GM21825 (cell line): ENCODE measurements around the gene CCL22.

Experiments
- ATAC-seq: cut with Tn5 transposase; IDR thresholded peaks from one replicate; pipeline ENCODE4 v1.9.1; 2021; ENCODE audit warnings: mild to moderate bottlenecking, moderate library complexity; ENCODE audit not compliant: unreplicated experiment

The CCL22 gene

DNA sequence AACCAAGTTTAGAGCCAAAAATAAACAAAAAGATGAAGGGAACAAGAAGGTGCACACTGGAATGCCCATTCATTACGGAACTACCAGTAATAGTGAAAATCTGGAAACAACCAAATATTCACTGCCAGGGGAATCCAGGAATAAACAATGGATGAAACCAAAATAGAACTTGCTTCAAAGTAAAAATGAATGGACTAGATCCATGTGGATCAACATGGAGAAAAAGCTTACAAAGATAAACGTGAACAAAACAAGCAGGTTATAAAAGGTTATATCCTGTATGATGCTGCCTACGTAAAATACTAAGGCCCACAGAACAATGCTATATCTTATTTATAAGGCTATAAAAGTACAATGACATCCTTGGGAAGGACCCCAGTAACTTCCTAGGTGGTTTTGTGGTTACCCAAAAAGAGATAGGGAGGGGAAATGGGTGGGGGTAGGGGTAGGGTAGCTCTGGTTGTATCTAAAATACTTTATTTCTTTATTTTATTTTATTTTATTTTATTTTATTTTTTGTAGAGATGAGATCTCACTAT lies 12.8 kb upstream of the CCL22 start:
- ATAC-seq, result no peak

DNA sequence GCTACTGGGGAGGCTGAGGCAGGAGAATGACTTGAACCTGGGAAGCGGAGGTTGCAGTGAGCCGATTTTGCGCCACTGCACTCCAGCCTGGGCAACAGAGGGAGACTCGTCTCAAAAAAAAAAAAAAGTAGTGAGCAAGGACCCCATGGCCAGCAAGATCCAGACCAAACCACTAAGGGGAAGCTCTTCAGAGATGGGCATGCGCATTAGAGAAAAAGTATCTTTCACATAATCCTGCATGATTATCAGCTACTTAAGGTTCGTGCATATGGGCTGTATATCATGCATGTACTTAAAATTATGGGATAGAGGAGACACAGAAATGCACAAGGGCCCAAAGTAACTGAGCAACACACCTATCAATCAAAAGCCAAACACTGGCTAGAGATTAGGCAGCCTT lies 10.7 kb upstream of the CCL22 start:
- ATAC-seq, result no peak

DNA sequence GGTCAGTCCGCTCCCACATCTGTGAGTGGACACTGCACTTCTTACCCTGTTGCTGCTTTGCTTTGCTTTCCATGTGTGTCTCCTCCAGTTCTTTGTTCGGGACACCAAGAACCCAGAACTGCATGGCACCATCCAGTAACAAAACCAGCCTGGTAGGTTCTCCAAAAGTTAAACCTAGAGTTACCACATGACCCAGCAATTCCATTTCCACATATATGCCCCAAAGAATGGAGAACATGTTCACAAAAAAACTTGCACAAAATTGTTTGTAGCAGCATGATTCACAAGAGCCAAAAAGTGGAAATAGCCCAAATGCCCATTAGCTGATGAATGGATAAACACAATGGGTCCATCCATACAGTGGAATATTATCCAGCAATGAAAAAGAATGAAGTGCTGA lies 10.3 kb upstream of the CCL22 start:
- no peak for ATAC-seq

DNA sequence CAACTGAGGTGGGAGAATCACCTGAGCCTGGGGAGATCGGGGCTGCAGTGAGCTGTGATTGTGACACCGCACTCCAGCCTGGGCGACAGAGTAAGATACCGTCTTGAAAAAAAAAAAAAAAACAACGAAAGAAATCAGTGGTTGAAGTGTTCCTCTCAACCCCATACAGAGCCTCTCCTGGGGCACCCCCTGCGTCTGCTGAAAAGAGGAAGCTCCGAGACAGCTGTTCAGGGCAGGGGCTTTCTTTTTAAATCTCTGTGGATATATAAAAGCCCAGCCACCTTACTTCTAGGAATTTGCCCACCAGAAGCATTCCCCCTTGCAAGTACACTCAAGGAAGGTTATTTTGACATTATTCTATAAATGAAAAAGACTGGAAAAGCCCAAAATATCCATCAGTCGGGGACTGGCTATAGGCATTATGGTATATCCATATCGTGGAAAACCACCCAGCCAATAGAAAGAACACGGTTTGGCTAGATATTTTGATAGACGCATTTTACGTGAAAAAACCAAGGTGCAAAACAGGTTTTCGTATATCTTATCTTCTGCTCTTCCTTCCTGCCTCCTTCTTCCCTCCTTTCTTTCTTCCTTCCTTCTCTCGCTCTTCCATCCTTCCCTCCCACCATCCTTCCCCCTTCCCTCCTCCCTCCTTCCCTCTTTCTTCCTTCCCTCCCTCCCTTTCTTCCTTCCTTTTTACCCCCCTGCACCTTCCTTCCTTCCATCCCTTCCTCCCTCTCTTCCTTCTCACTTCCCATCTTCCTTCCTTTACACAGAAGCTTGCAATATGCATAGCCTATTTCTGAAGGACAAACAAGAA lies 9.2 kb upstream of the CCL22 start:
- peak; percentile 77 for ATAC-seq

DNA sequence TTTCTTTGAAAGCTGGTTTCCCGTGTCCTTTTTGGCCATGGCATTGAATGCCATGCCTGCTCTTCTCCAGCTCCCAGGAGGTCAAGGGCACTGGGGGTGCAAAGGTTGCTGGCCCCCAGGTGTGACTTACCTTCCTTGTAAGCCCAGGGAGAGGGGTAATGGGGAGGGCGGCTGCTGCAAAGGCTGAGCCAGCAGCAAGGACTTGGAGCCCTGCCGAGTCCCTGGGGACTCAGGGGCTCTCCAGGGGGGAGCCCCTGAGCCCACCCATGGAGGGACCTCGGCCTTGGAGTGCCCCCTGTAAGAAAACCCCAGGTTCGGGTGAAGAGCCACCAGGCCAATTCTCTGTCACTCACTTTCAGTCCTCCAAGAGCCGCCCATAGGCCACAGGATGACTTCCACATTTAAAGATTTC lies 5.9 kb upstream of the CCL22 start:
- no peak for ATAC-seq

DNA sequence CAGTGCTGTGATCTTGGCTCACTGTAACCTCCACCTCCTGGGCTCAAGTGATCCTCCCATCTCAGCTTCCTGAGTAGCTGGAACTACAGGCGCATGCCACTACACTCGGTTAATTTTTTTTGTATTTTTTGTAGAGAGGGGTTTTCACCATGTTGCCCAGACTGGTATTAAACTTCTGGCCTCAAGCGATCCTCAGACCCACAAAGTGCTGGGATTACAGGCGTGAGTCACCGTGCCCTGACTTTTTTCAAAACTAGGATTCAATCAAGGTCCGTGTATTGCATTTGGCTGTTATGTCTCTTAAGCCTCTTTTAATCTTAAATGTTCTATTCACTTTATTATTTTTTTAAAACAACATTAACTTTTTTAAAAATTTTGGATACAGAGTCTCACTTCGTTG lies 4.3 kb upstream of the CCL22 start:
- ATAC-seq, result no peak

DNA sequence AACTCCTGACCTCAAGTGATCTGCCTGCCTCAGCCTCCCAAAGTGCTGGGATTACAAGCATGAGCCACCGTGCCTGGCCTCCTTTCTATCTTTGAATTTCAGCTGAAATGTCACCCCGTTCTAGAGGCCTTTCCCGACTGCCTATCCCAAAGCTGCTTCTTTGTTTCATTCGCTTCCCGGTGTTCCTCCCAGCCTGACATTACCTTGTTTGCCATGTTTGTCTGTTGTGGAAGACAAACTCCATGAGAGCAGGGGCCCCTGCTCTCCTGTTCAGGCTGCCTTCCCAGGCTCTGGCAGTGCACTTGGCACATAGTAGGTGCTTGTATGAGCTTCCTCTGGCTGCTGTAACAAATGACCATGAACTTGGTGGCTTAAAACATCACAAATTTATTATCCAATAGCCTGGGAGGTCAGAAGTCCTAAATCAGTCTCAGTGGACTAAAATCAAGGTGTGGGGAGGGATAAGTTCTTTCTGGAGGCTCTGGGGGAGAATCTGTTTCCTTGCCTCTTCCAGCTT lies 2.6 kb upstream of the CCL22 start:
- no peak for ATAC-seq

DNA sequence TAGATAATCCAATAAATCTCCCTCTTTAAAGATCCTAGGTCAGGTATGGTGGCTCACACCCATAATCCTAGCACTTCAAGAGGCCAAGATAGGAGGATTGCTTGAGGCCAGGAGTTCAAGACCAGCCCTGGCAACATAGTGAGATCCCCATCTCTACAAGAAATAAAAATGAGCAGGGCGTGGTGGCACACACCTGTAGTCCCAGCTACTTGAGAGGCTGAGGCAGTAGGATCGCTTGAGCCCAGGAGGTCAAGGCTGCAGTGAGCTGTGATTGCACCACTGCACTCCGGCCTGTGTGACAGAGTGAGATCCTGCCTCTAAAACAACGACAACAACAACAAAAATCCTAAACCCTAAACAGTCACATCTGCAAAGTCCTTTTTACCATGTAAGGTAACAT lies 2.0 kb upstream of the CCL22 start:
- ATAC-seq, result no peak

DNA sequence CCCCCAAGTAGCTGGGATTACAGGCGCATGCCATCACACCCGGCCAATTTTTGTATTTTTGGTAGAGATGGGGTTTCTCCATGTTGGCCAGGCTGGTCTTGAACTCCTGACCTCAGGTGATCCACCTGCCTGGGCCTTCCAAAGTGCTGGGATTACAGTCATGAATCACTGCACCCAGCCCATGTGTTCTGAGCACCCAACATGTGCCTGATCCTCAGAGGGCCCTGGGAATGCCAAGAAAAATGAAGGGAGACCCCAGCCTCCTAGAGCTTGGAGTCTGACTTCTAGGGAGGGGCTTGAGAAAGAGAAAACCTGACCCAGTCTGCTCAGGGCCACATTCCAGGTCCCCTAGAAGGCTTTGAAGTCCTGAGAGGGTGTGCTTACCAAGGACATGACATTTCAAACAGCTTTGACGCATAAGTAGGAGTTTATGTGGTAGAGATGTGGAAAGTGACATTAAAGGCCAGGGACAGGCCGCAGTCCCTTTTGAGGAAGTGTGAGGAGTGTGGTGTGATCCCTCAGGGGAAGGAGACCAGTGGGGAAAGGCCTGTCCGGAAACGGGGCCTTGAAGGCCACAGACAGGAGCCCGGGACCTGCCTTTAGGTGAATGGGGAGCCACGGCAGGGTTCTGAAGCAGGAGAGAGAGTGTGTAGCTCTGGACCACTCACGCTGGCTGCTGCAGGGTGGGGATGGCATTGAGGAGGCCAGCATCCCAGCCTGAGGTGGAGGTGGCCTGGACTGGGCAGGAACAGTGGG lies 1.1 kb upstream of the CCL22 start:
- ATAC-seq, result peak; percentile 38

DNA sequence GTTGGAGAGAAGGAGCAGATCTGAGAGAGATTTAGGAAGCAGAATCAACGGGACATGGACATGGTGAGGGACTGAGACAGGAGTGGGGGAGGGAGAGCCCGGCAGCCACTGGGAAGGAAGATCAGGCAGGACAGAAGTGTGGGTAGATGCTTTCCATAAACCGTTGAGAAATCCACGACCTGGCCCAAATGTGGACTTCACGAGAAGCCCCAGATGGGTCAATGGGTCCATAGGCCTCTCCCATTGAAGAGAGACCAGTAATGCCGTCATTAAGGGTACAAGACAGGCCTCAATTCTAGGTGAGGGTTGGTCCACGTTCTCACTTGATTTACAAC lies 530 bp upstream of the CCL22 start:
- ATAC-seq, result peak; percentile 5

DNA sequence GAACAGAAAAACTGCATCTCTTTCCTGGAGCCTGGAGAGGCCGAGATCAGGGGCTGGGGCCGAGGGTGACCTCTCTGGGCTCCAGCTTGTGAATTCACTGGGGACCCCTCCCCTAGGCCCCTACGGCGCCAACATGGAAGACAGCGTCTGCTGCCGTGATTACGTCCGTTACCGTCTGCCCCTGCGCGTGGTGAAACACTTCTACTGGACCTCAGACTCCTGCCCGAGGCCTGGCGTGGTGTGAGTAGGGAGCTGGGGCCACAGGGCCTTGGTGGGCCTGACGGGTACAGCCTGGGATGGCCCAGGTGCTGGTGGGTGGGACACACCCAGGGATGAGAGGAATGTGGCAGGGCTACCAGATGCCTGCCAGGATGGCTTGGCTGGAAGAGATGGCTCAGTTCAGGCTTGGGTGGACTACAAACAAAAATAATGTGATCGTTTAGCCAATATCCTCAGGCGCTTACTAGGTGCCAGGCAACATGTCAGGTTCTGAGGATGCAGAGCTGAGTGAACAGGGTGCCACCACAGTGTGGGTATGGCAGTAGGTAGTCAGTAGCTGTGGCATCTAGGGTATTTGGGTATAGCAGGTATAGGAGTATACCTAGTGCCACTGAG lies 1.8 kb downstream of the CCL22 start:
- ATAC-seq, result no peak

DNA sequence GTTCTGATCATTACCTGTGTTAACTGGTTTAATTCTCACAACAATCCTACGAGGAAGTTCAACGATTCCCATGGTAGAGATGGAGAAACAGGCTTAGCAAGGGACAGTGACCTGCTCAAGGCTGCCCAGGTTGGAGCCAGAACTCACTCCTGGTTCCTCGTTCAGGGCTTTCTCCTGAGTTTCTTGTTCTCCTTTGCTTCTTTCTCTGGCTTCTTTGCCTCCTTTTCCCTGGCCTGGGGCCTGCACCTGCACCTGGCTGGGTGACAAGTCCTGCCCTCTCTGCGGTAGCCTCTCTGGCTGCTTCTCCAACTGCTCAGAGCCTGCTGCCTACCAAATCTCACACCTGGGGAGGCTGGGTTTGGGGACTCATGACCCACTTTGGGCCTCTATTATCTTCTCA lies 2.8 kb downstream of the CCL22 start:
- no peak for ATAC-seq

DNA sequence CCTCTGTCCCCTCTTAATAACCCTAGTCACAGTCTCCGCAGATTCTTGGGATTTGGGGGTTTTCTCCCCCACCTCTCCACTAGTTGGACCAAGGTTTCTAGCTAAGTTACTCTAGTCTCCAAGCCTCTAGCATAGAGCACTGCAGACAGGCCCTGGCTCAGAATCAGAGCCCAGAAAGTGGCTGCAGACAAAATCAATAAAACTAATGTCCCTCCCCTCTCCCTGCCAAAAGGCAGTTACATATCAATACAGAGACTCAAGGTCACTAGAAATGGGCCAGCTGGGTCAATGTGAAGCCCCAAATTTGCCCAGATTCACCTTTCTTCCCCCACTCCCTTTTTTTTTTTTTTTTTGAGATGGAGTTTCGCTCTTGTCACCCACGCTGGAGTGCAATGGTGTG lies 5.6 kb downstream of the CCL22 start:
- ATAC-seq, result no peak

DNA sequence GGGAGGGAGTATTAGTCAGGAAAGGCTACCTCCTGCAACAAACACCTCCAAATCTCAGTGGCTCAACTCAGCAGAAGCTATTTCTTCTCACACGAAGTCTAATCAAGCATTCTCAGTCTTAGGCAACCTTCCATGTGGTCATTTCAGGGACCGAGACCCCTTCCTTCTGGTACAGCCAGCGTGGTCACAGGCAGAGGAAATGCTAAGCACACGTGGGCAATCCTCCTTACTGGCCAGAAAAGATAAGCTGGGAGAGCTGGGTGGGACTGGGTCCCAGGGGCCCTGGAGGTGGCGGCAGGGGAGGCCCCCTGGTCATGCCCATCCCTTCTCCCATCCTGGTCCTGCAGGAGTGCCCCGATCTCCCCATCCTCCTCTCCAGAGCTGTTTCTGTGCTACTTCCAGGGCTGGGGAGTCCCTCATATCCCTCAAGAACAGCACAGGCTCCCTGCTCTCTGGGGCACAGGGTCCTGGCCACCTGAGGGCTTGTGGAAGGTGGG lies 8.0 kb downstream of the CCL22 start:
- no peak for ATAC-seq

DNA sequence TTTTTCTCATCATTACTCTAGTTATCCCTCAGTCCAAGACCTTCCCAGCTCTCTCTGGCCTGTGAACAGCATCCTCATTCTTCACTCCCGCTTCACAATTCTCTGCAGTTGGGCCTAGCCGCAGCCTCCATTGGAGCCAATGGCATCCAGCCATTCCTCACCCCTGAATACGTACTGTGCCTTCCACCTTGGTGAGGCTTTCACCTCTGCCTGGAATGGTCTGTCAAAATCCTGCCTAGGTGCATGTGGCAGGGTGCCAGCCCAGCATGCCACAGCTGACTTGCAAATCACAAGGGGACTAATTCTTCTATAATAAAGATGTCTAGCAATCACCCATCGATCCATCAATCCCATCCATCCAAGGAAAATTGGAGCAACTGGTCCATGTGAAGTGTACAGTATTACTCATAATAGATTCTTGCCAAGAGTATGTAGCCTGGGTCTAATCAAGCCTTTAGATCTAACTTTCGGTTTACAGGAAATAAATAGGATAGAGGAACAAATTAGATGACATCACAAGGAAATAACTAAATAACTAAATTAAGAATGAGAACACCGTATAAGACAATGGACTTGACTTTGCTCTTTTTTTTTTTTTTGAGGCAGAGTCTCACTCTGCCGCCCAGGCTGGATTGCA lies 8.7 kb downstream of the CCL22 start:
- no peak for ATAC-seq

DNA sequence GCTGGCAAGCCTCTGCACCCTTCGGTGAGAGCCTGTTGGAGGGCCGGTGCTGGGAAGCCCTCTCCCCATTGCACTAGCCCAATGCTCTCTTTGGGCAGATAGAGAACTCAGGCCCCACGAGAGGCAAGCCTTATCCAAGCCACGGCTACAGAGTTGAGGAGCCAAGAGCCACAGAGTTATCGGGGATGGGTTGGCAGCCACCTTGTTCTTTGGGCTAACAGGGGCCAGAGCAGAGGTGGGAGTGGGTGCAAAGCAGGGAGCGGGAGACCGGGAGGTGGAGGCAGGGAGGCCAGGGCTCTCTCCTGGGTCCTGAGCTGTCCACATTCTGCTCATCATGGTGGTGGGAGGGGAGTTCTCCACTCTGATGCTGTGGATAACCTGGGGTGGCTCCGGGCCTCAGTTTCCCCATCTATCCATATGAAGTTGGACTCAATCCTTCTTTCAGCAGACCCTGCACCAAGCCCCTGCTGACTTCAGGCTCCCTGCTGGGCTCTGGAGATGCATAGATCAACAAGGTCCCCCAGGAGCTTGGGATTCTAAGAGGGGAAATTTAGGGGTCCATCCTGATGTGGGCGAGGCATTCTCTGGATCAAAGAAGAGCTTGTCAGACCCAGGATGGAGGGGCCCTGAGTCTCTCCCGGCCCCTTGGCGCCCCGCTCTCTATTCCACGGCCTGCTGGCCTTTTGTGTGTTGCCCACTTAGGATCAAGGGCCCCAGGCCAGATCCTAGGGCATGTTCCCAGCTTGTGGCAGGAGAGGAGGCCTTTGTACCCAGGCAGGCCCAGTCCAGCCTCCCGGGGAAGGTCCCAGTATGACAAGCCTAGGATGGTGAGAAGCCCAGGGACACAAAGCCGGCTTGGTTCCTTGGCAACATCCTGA lies 13.2 kb downstream of the CCL22 start:
- ATAC-seq, result no peak

DNA sequence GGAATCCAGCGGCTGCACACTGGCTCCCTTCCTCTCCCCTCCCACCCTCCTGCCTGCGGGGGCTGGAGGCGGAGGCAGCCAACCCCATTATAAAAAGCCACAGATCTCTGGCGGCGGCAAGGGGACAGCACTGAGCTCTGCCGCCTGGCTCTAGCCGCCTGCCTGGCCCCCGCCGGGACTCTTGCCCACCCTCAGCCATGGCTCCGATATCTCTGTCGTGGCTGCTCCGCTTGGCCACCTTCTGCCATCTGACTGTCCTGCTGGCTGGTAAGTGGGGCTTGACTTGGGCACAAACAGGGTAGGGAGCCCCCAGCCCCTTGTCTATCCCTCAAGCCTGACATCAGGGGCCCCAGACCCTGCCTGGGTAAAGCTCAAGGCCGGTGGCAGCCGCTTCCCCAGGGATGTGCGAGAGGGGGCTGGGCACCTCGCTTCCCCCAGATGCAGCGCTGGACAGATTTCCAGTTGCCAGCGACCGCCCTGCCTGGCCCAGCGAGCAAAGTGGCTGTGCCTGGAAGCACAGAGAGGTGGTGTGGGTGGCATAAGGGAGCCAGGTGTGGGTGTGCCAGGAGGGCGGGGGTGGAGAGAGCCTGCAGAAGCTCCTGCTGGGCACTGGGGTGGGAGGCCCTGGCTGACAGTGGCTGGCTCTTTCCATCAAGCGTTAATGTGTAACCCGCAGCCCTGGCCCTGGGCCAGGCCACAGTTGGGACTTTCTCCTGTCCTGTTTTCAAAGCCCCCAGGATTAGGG lies 14.0 kb downstream of the CCL22 start, which contains the start of gene CX3CL1:
Gene CX3CL1, plus strand, starts transcription at position 119 of the 745 bp plus-strand sequence. Its CDS starts 79 bp downstream, at position 198.
- ATAC-seq, result no peak

DNA sequence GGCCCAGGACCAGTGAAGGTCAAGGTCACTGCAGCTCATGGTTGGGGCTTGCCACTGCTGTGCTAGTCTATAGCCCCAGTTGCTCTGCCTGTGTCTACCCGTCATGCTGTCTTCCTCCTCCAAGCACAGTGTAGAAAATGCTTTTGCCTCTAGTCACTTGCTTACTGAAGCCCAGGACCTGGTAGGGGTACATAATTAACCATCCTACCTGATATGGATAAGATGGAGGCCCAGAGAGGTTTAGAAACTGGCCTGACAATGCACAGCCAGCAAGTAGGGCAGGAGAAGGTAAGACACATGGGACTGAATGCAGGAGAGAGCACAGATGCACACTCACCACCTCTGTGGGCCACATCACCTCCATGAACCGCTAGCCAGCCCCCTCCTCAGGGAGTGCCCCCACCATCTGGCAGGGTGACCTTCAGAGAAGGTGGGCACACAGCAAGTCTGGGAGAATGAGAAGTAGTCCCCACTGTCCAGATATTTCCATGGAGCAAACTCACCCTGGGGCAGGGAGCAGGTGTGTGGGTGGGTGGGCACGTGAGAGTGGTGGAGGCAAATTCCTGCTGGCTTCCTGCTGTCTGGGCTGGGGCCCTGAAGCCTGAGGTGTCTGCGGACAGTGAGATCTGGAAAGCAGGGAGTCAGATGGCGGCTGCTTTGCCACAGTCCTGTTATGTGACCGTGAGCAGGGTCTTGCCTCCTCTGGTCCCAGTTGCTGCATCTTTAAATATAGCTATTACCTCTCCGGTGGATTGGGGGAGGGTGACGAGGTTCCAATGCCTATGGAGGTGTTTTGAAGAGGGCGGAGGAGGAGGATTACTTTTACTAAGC lies 14.7 kb downstream of the CCL22 start:
- ATAC-seq, result no peak
